Measurements from ENCODE around the gene SHC2.

DNA sequence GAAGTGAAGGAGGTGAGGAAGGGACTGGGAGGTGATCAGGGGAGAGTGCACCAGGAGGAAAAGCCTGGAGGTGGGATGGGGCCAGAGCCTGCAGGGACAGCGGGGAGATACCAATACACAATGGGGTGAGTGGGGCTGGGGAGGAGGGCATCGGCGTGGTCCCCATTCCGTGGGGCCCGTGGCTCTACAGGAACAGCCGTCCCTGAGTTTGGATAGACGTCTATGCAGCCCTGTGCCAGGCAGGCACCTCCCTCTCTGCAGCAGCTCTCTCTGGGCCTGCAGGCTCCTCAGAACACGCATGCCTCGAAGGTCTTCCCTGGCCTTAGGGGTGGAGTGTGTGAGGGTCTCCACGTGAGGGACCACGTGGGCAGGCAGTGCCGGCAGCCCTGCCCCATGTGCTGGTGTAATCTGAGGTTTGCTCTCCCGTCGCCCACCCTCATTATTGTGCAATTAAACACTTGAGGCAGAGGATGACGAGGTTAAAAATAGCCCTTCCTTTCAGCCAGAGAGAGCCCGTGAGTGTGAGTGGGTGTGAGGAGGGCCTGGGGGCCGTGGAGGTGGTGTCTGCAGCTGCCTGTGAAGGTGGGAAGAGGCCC, 68.4 kb downstream of the SHC2 start:
- TF ChIP-seq CTCF (IDR thresholded peaks at IDR 0.05): no peak
- no peak for TF ChIP-seq POLR2A (IDR thresholded peaks at IDR 0.05)
